Hepatocyte (in vitro differentiated cells): ENCODE results near the gene GPATCH2.

ENCODE experiments used
- EZH2 ChIP-seq: fragments of 200-600 bp; sonication (generic); IDR thresholded peaks from 2 replicates; pipeline ENCODE4 v1.6.1; 2016; ENCODE audit warnings: antibody characterized with exemption, mild to moderate bottlenecking, borderline replicate concordance
- EZH2phosphoT487 ChIP-seq: fragments of 200-600 bp; sonication (generic); IDR thresholded peaks from one replicate; pipeline ENCODE4 v1.6.1; 2018; ENCODE audit warnings: antibody characterized with exemption, mild to moderate bottlenecking, low read depth, moderate library complexity; ENCODE audit not compliant: unreplicated experiment, severe bottlenecking
- TF ChIP-seq, protein P1 (sequence below): fragments of 200-600 bp; sonication (generic); IDR thresholded peaks from 2 replicates; pipeline ENCODE4 v1.5.1; 2016; ENCODE audit warnings: antibody characterized with exemption, mild to moderate bottlenecking; ENCODE audit not compliant: poor library complexity

DNA sequence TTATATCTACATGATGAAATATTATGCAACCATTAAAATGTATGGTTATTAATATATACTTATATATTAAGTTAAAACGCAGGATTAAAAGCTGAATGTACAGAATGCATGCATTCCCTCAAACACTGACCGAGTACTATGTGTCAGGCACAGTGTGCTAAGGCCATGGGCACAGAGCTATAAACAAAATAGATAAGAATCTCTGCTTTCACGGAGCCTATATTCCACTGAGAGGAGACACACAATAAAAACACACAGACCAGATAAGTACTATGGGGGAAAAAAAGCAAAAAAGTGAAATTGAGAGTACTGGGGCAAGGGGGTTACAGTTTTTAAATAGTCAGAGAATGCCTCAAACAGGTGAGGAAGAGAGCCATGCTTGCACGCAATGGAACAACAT is 62.7 kb downstream of the GPATCH2 start:
- TF ChIP-seq, protein P1, sequence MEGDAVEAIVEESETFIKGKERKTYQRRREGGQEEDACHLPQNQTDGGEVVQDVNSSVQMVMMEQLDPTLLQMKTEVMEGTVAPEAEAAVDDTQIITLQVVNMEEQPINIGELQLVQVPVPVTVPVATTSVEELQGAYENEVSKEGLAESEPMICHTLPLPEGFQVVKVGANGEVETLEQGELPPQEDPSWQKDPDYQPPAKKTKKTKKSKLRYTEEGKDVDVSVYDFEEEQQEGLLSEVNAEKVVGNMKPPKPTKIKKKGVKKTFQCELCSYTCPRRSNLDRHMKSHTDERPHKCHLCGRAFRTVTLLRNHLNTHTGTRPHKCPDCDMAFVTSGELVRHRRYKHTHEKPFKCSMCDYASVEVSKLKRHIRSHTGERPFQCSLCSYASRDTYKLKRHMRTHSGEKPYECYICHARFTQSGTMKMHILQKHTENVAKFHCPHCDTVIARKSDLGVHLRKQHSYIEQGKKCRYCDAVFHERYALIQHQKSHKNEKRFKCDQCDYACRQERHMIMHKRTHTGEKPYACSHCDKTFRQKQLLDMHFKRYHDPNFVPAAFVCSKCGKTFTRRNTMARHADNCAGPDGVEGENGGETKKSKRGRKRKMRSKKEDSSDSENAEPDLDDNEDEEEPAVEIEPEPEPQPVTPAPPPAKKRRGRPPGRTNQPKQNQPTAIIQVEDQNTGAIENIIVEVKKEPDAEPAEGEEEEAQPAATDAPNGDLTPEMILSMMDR: no peak
- no peak for TF ChIP-seq EZH2
- no peak for TF ChIP-seq EZH2phosphoT487
